Cardiac fibroblast (primary cell): ENCODE results near the gene ALKBH4.
A peak's percentile ranks its signal among the peaks of the same experiment; 100 is the strongest.

Experiments
- DNase-seq, 2 donors: peaks; one replicate each; pipeline versions ENCODE4 v3.0.0 to v3.0.0-alpha.2; 2010; ENCODE audit warnings: low read depth in 2 of 2
- H3K4me3 ChIP-seq, 2 donors: replicated peaks in 1 of 2; 1 replicate in 1 of 2; 2 replicates in 1 of 2; pipeline ENCODE4 v1.5.1; 2011; ENCODE audit warnings: low read depth in 2 of 2, low read length in 2 of 2, mild to moderate bottlenecking in 2 of 2, moderate library complexity in 1 of 2
- CTCF ChIP-seq: IDR thresholded peaks from one replicate; pipeline ENCODE4 v1.5.1; 2011; ENCODE audit warnings: low read depth, mild to moderate bottlenecking, low read length, inconsistent platforms

The ALKBH4 gene

GRCh38 chr7:102471791-102472125 lies 7.1 kb upstream of the ALKBH4 start:
- TF ChIP-seq CTCF: no peak
- DNase-seq: no peak
- no peak overlapping the region for H3K4me3 ChIP-seq

- DNase-seq: no peak
- TF ChIP-seq CTCF: no peak
- no peak overlapping the region for H3K4me3 ChIP-seq
These were observed 5.5 kb upstream of the ALKBH4 start for GRCh38 chr7:102469972-102470825.

GRCh38 chr7:102469351-102469971 lies 4.8 kb upstream of the ALKBH4 start:
- TF ChIP-seq CTCF: no peak
- no peak for DNase-seq
- no peak overlapping the region for H3K4me3 ChIP-seq

GRCh38 chr7:102468478-102469350 lies 4.1 kb upstream of the ALKBH4 start:
- H3K4me3 ChIP-seq: no peak overlapping the region
- DNase-seq: no peak
- TF ChIP-seq CTCF: no peak

GRCh38 chr7:102467581-102468477 lies 3.2 kb upstream of the ALKBH4 start:
- H3K4me3 ChIP-seq: no peak overlapping the region
- DNase-seq: no peak
- no peak for TF ChIP-seq CTCF

- no peak for DNase-seq
- no peak for TF ChIP-seq CTCF
- peak overlapping the region in 1 of 2 donors; percentile 100 for H3K4me3 ChIP-seq
These were observed 1.4 kb upstream of the ALKBH4 start for GRCh38 chr7:102466097-102466496.
